Measurements from ENCODE around the gene TMEM8B.
"Not testable (repeated sequence)": the region's sequence is repeated elsewhere in the genome, so short reads cannot be mapped to it uniquely, and the experiment has no call there.

Gene TMEM8B

DNA sequence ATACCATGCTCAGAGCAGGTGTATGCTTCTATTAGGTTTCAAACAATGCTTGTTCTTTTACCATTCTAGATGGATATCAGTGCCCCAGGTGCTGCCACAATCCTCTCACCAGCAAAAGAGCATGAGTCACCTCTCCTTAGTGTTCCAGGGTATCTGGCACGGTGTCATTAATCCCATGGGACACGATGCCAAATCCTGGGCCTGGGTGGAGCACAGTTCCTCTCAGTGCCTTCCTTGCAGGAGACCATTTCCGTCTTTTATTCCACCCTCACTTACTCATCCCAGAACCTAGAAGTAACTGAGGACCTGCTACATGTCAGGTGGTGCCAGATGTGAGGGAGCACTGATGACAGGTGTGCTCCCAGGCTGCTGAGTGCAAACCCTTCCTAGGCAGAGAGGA, 42.5 kb downstream of the TMEM8B start:
- ChIA-PET CTCF (interaction anchor here (1.4 to 4.2 kb wide), 2 partner anchors 27 to 45 kb away, joined by 3 to 15 read pairs; no protein-coding TSS in a partner anchor), POLR2A (no interaction called here)
- DNase-seq (ENCODE audit: extremely low spot score): no peak

GRCh38 chr9:35872505-35872904, 43.5 kb downstream of the TMEM8B start:
- POLR2A ChIA-PET: no interaction called here
- no peak for TF ChIP-seq CTCF (IDR thresholded peaks at IDR 0.05; ENCODE audit: control extremely low read depth, extremely low read depth, low read depth, missing control alignments)
- CTCF ChIA-PET: interaction anchor here (0.6 to 1.3 kb wide), 3 partner anchors 10 to 46 kb away, joined by 3 to 5 read pairs (median 4); no protein-coding TSS in a partner anchor
- DNase-seq (ENCODE audit: extremely low spot score): no peak

More for the DNA sequence above, 42.5 kb downstream of the TMEM8B start:
- TF ChIP-seq CTCF (IDR thresholded peaks at IDR 0.05; ENCODE audit: control extremely low read depth, extremely low read depth, low read depth, missing control alignments): no peak

DNA sequence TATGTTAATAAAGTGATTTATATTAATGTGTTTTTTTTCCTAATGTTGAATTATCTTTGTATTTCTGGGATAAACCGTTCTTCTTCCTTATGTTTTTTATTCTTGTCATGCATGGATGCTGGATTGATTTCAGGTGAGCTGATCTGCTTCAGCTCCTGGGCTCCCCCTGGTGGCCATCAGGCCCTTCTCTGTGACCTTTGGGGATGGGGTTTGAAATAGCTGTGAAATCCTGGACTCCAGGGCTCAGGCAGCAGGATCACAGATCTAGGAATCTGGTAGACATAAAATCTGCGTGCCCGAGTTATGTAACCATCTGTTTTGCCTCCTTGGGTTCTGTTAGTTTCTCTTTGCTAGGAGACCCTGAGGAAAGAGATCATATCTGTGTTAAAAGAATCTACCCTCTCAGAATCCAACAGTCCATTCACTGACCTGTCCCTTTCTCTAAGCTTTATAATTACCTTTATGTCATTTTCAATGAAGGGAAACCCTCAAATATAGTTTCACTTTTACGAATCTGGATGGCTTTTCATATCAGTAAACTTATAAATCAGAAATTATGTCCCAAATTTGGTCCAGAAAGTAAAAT, 53.3 kb downstream of the TMEM8B start:
- POLR2A ChIA-PET: no interaction called here
- peak; percentile 78 for DNase-seq (ENCODE audit: extremely low spot score)
- peak; percentile 97 for TF ChIP-seq CTCF (IDR thresholded peaks at IDR 0.05; ENCODE audit: control extremely low read depth, extremely low read depth, low read depth, missing control alignments)
- CTCF ChIA-PET: interaction anchor here (0.6 to 3.1 kb wide), 46 partner anchors 9 to 1013 kb away, joined by 3 to 63 read pairs (median 4); partner anchors contain the start of genes CCDC107, FAM221B, HINT2 and HRCT1

- ChIA-PET POLR2A (no interaction called here), CTCF (interaction anchor here (0.8 to 3.1 kb wide), 23 partner anchors 9 to 279 kb away, joined by 3 to 63 read pairs (median 7); partner anchors contain the start of genes FAM221B, HINT2, HRCT1 and TMEM8B)
- DNase-seq (ENCODE audit: extremely low spot score): no peak
- no peak for TF ChIP-seq CTCF (IDR thresholded peaks at IDR 0.05; ENCODE audit: control extremely low read depth, extremely low read depth, low read depth, missing control alignments)
These were observed 54.0 kb downstream of the TMEM8B start for GRCh38 chr9:35882996-35883395.

GRCh38 chr9:35884908-35885307, 55.9 kb downstream of the TMEM8B start:
- POLR2A ChIA-PET; DNase-seq (ENCODE audit: extremely low spot score): not testable (repeated sequence)
- CTCF ChIA-PET: interaction anchor here (0.7 to 2.2 kb wide), 2 partner anchors 9 to 59 kb away, joined by 3 to 11 read pairs; no protein-coding TSS in a partner anchor

- ChIA-PET CTCF (interaction anchor here (0.9 to 2.3 kb wide), 6 partner anchors 9 to 101 kb away, joined by 3 to 12 read pairs (median 4); partner anchors contain the start of genes FAM221B and TMEM8B), POLR2A (interaction anchor here (0.6 kb wide), 1 partner anchor 60 kb away, joined by 3 read pairs; no protein-coding TSS in a partner anchor)
- no peak for DNase-seq (ENCODE audit: extremely low spot score)
- TF ChIP-seq CTCF (IDR thresholded peaks at IDR 0.05; ENCODE audit: control extremely low read depth, extremely low read depth, low read depth, missing control alignments): no peak
These were observed 62.6 kb downstream of the TMEM8B start for GRCh38 chr9:35891646-35892045.

DNA sequence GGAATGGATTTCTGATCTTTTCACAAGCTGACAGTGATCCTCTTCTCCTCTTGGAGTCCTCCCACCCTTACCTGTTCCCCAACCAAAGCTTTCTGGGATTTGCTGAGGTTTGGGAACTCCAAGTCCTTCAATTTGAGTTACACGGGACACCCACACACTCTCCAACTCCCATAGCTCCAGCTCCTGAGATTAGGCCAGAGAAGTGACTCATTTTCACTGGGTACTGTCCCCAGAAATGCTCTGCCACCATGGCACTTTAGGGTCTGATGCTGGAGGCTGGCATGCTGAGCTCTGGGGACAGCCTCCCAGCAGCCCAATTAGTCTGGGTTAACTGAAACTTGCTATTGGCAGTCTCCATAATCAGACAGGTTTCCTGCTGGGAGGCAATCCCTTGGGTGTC, 63.0 kb downstream of the TMEM8B start:
- no peak for DNase-seq (ENCODE audit: extremely low spot score)
- ChIA-PET CTCF (interaction anchor here (0.9 to 2.3 kb wide), 6 partner anchors 10 to 102 kb away, joined by 3 to 12 read pairs (median 4); partner anchors contain the start of genes FAM221B and TMEM8B), POLR2A (no interaction called here)
- TF ChIP-seq CTCF (IDR thresholded peaks at IDR 0.05; ENCODE audit: control extremely low read depth, extremely low read depth, low read depth, missing control alignments): no peak

Measured in GM10248 (cell line).